ENCODE results near the gene CTNNAL1. TPM values are rescaled to one million over a fixed set of nuclear protein-coding genes. Genes with fewer than 3 reads are reported as not detected.

The CTNNAL1 gene
- total and polyA plus RNA-seq, 9 of the 15 experiments (the other 6 are each of a cell fraction or from before 2014, with no cell fraction given), result 23.2 to 78.0 (median 46.7) TPM

DNA sequence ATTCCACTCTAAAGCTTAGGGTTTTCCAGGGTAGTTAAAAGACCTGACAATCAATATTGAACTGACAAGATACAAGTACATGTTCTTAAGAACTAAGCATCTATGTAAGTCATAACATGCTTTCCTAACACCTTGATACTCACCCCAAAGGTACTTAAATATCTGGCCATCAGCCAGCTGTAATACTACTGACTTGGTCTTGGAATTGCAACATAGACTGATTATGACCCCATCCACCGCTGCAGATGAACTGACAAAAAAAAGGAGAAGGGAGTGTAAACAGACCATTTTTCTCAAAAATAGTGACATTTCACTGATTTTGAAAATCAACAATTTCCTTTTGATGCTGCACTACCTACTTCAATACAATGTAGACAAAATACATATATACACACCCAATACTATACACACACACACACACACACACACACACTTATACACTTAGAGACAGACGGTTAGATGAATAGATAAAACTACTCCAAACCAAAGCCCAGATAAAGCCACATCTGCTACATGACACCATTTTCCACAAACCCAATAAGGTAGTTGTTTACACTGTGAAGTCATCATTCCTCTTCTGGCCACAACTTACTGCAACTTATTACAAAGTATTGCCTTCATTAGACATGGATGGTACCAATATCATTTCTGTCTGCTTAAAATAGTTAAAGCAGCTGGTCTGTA is 109.7 kb downstream of the CTNNAL1 start (continued):
- TF ChIP-seq REST (IDR thresholded peaks at IDR 0.05; ENCODE audit: borderline replicate concordance) (no peak; the same call in 1 of the 2 replicates), REST (CRISPR knock-in tag; IDR thresholded peaks at IDR 0.05; ENCODE audit: low read depth) (no peak), NCOR1 (IDR thresholded peaks at IDR 0.05) (no peak), NFATC3 (IDR thresholded peaks at IDR 0.05) (no peak), MYNN (IDR thresholded peaks at IDR 0.05) (no peak), MYNN (CRISPR knock-in tag; IDR thresholded peaks at IDR 0.05) (no peak), RBM34 (IDR thresholded peaks at IDR 0.05; ENCODE audit: borderline replicate concordance, insufficient read depth, low read length) (no peak), SRSF3 (IDR thresholded peaks at IDR 0.05; ENCODE audit: insufficient read depth, low read length) (no peak), ZNF766 (CRISPR knock-in tag; conservative IDR thresholded peaks at IDR 0.05) (no peak), JUND (IDR thresholded peaks at IDR 0.05; ENCODE audit: borderline replicate concordance, low read depth, low read length) (peak; percentile 89), JUND (tag; IDR thresholded peaks at IDR 0.05; ENCODE audit: borderline replicate concordance, low read depth, low read length) (peak; percentile 94), DNMT1 (IDR thresholded peaks at IDR 0.05) (no peak), BHLHE40 (IDR thresholded peaks at IDR 0.05; ENCODE audit: low read length) (no peak), ZEB2 (IDR thresholded peaks at IDR 0.05) (peak; percentile 74; the same call in 1 of the 2 replicates), GATAD2A (IDR thresholded peaks at IDR 0.05) (no peak), SMAD3 (CRISPR knock-in tag; conservative IDR thresholded peaks at IDR 0.05) (no peak)
- TF ChIP-seq, protein P1, sequence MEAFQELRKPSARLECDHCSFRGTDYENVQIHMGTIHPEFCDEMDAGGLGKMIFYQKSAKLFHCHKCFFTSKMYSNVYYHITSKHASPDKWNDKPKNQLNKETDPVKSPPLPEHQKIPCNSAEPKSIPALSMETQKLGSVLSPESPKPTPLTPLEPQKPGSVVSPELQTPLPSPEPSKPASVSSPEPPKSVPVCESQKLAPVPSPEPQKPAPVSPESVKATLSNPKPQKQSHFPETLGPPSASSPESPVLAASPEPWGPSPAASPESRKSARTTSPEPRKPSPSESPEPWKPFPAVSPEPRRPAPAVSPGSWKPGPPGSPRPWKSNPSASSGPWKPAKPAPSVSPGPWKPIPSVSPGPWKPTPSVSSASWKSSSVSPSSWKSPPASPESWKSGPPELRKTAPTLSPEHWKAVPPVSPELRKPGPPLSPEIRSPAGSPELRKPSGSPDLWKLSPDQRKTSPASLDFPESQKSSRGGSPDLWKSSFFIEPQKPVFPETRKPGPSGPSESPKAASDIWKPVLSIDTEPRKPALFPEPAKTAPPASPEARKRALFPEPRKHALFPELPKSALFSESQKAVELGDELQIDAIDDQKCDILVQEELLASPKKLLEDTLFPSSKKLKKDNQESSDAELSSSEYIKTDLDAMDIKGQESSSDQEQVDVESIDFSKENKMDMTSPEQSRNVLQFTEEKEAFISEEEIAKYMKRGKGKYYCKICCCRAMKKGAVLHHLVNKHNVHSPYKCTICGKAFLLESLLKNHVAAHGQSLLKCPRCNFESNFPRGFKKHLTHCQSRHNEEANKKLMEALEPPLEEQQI (IDR thresholded peaks at IDR 0.05), result peak; percentile 17; the same call in 1 of the 2 replicates
- TF ChIP-seq, protein P2, sequence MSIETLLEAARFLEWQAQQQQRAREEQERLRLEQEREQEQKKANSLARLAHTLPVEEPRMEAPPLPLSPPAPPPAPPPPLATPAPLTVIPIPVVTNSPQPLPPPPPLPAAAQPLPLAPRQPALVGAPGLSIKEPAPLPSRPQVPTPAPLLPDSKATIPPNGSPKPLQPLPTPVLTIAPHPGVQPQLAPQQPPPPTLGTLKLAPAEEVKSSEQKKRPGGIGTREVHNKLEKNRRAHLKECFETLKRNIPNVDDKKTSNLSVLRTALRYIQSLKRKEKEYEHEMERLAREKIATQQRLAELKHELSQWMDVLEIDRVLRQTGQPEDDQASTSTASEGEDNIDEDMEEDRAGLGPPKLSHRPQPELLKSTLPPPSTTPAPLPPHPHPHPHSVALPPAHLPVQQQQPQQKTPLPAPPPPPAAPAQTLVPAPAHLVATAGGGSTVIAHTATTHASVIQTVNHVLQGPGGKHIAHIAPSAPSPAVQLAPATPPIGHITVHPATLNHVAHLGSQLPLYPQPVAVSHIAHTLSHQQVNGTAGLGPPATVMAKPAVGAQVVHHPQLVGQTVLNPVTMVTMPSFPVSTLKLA (conservative IDR thresholded peaks at IDR 0.05), result no peak
